H9 (cell line): ENCODE results near the gene SHISA8. TPM values are rescaled to one million over a fixed set of nuclear protein-coding genes. Genes with fewer than 3 reads are reported as not detected.

Experiments used
- DNase-seq: peaks from one replicate; pipeline ENCODE4 v3.0.0-alpha.2; 2017
- H2AFZ ChIP-seq: one replicate; pipeline ENCODE4 v1.6.1; 2013; ENCODE audit warnings: mild to moderate bottlenecking, low read length, control low read depth, moderate library complexity
- H2AK5ac ChIP-seq: 2 replicates; pipeline ENCODE4 v1.6.1; 2013; ENCODE audit warnings: low read length, control low read depth, mixed read lengths; ENCODE audit not compliant: insufficient read length
- H2BK120ac ChIP-seq: one replicate; pipeline ENCODE4 v1.6.1; 2013; ENCODE audit warnings: low read depth, mild to moderate bottlenecking, low read length, control low read depth, inconsistent platforms; ENCODE audit not compliant: poor library complexity, severe bottlenecking
- H2BK12ac ChIP-seq: 2 replicates; pipeline ENCODE4 v1.6.1; 2013; ENCODE audit warnings: low read length, control low read depth, mixed read lengths, low read depth; ENCODE audit not compliant: insufficient read length
- H2BK15ac ChIP-seq: 2 replicates; pipeline ENCODE4 v1.6.1; 2013; ENCODE audit warnings: low read depth, low read length, control low read depth
- H2BK20ac ChIP-seq: one replicate; pipeline ENCODE4 v1.6.1; 2013; ENCODE audit warnings: low read depth, mild to moderate bottlenecking, low read length, control low read depth, inconsistent platforms; ENCODE audit not compliant: poor library complexity, severe bottlenecking
- H2BK5ac ChIP-seq: 2 replicates; pipeline ENCODE4 v1.6.1; 2013; ENCODE audit warnings: low read length, control low read depth, mixed read lengths; ENCODE audit not compliant: insufficient read length
- H3K14ac ChIP-seq: 2 replicates; pipeline ENCODE4 v1.6.1; 2013; ENCODE audit warnings: low read length, control low read depth; ENCODE audit not compliant: insufficient read depth
- H3K18ac ChIP-seq: 2 replicates; pipeline ENCODE4 v1.6.1; 2013; ENCODE audit warnings: low read depth, mild to moderate bottlenecking, mixed read lengths, low read length, control low read depth; ENCODE audit not compliant: insufficient read length
- H3K23ac ChIP-seq: 2 replicates; pipeline ENCODE4 v1.6.1; 2013; ENCODE audit warnings: low read length, control low read depth, mixed read lengths, low read depth; ENCODE audit not compliant: insufficient read length
- H3K23me2 ChIP-seq: 2 replicates; pipeline ENCODE4 v1.6.1; 2013; ENCODE audit warnings: low read depth, mild to moderate bottlenecking, mixed read lengths, low read length, control low read depth; ENCODE audit not compliant: insufficient read length, poor library complexity, severe bottlenecking
- H3K27ac ChIP-seq: 2 replicates; pipeline ENCODE4 v1.5.1; 2013; ENCODE audit warnings: low read length, control low read depth, mixed read lengths, low read depth; ENCODE audit not compliant: insufficient read length
- H3K27me3 ChIP-seq: 2 replicates; pipeline ENCODE4 v1.6.1; 2013; ENCODE audit warnings: low read length, control low read depth, inconsistent platforms; ENCODE audit not compliant: insufficient read depth
- H3K4ac ChIP-seq: 2 replicates; pipeline ENCODE4 v1.6.1; 2013; ENCODE audit warnings: low read depth, mild to moderate bottlenecking, control low read depth, inconsistent platforms, low read length, moderate library complexity
- H3K4me1 ChIP-seq: 2 replicates; pipeline ENCODE4 v1.6.1; 2013; ENCODE audit warnings: low read length, control low read depth, inconsistent platforms; ENCODE audit not compliant: insufficient read depth
- H3K4me2 ChIP-seq: 2 replicates; pipeline ENCODE4 v1.6.1; 2013; ENCODE audit warnings: low read length, control low read depth, mixed read lengths; ENCODE audit not compliant: insufficient read length, insufficient read depth
- H3K56ac ChIP-seq: 2 replicates; pipeline ENCODE4 v1.6.1; 2013; ENCODE audit warnings: low read depth, mild to moderate bottlenecking, mixed read lengths, low read length, control low read depth; ENCODE audit not compliant: insufficient read length
- H3K79me1 ChIP-seq: 2 replicates; pipeline ENCODE4 v1.6.1; 2013; ENCODE audit warnings: low read depth, mild to moderate bottlenecking, moderate library complexity, low read length, control low read depth, inconsistent platforms; ENCODE audit not compliant: insufficient read depth, poor library complexity, severe bottlenecking
- H3K79me2 ChIP-seq: 2 replicates; pipeline ENCODE4 v1.6.1; 2013; ENCODE audit warnings: low read length, control low read depth, inconsistent platforms; ENCODE audit not compliant: insufficient read depth
- H3K9ac ChIP-seq: 2 replicates; pipeline ENCODE4 v1.6.1; 2013; ENCODE audit warnings: low read length, control low read depth, mixed read lengths; ENCODE audit not compliant: insufficient read length; ENCODE audit errors: extremely low read depth
- H3K9me3 ChIP-seq: one replicate; pipeline ENCODE4 v1.6.1; 2013; ENCODE audit warnings: low read depth, low read length, inconsistent platforms; ENCODE audit not compliant: control insufficient read depth
- H3T11ph ChIP-seq: one replicate; pipeline ENCODE4 v1.6.1; 2013; ENCODE audit warnings: mild to moderate bottlenecking, low read length, control low read depth, inconsistent platforms
- H4K20me1 ChIP-seq: one replicate; pipeline ENCODE4 v1.6.1; 2013; ENCODE audit not compliant: control insufficient read depth, insufficient read length, insufficient read depth
- H4K5ac ChIP-seq: 2 replicates; pipeline ENCODE4 v1.6.1; 2013; ENCODE audit warnings: low read depth, mild to moderate bottlenecking, mixed read lengths, low read length, control low read depth; ENCODE audit not compliant: insufficient read length
- H4K8ac ChIP-seq: replicated peaks from 2 replicates; pipeline ENCODE4 v1.6.1; 2013; ENCODE audit warnings: low read length, control low read depth, mixed read lengths, low read depth; ENCODE audit not compliant: insufficient read length
- H4K91ac ChIP-seq: 2 replicates; pipeline ENCODE4 v1.6.1; 2013; ENCODE audit warnings: low read depth, mild to moderate bottlenecking, moderate library complexity, mixed read lengths, low read length, control low read depth; ENCODE audit not compliant: insufficient read length
- H3K27ac Mint-ChIP-seq, 3 experiments: 2 replicates in 2 of 3; 3 replicates in 1 of 3; pipeline ENCODE4 v1.8.0; 2020 to 2021; ENCODE audit warnings: mixed read lengths in 3 of 3, mild to moderate bottlenecking in 1 of 3, moderate library complexity in 1 of 3
- H3K27me3 Mint-ChIP-seq: 2 replicates; pipeline ENCODE4 v1.8.0; 2021; ENCODE audit warnings: low read depth, mild to moderate bottlenecking, moderate library complexity, mixed read lengths
- H3K36me3 Mint-ChIP-seq, 3 experiments: 2 replicates in 2 of 3; 3 replicates in 1 of 3; pipeline ENCODE4 v1.8.0; 2020 to 2021; ENCODE audit warnings: low read depth in 3 of 3, mixed read lengths in 3 of 3; ENCODE audit not compliant: insufficient read depth in 1 of 3
- H3K4me1 Mint-ChIP-seq, 2 experiments: 2 replicates each; pipeline ENCODE4 v1.8.0; 2020; ENCODE audit warnings: mixed read lengths in 2 of 2
- H3K4me3 Mint-ChIP-seq, 2 experiments: 2 replicates in 1 of 2; 3 replicates in 1 of 2; pipeline ENCODE4 v1.8.0; 2020 to 2021; ENCODE audit warnings: mild to moderate bottlenecking in 2 of 2, mixed read lengths in 2 of 2, moderate library complexity in 1 of 2
- H3K9me3 Mint-ChIP-seq, 2 experiments: 2 replicates in 1 of 2; 3 replicates in 1 of 2; pipeline ENCODE4 v1.8.0; 2020; ENCODE audit warnings: mild to moderate bottlenecking in 2 of 2, mixed read lengths in 2 of 2, moderate library complexity in 1 of 2
- CTCF ChIP-seq: fragments of 200-600 bp; sonication (generic); conservative IDR thresholded peaks from 3 replicates; pipeline ENCODE4 v1.8.0; 2021; ENCODE audit warnings: antibody characterized with exemption, mild to moderate bottlenecking
- WGBS: extraction: QIAGEN DNeasy Blood & Tissue Kit; methylation state at CpG from one replicate; pipeline ENCODE4 v1.1.7; 2013; ENCODE audit warnings: missing lambda C conversion rate, low lambda C conversion rate, mixed read lengths; ENCODE audit not compliant: insufficient read length; ENCODE audit errors: extremely low coverage; 5-methylcytosine and 5-hydroxymethylcytosine counted together
- total RNA-seq: library from RNA; stranded (reverse); gene quantifications from 2 replicates; pipeline ENCODE4 v1.2.1, GENCODE V29; 2021

The SHISA8 gene
- total RNA-seq, 1 experiment from 2014 or later: 1.4 TPM

- H3K4ac ChIP-seq: no peak overlapping the region
- H2BK15ac ChIP-seq: no peak overlapping the region
- no peaks in the 10 kb centered on the region for H3K79me2 ChIP-seq
- peaks cover 20 to 27% of the 10 kb centered on the region in 2 experiments for H3K4me1 Mint-ChIP-seq
- H3K27me3 Mint-ChIP-seq: peaks cover 64% of the 10 kb centered on the region
- H3K9me3 Mint-ChIP-seq: no peaks in the 10 kb centered on the region
- no peak overlapping the region for H4K5ac ChIP-seq
- no peak overlapping the region for H2AK5ac ChIP-seq
- no peak overlapping the region for H2BK12ac ChIP-seq
- H2AFZ ChIP-seq: no peak overlapping the region
- H2BK20ac ChIP-seq: no peak overlapping the region
- peaks cover 3 to 4% (median 3%) of the 10 kb centered on the region in 3 experiments; a peak in 4 of 7 replicates for H3K36me3 Mint-ChIP-seq
- no peak overlapping the region for H3K56ac ChIP-seq
- H3K4me3 Mint-ChIP-seq: peak overlapping the region in 1 of 2 experiments; percentile 67; a peak in 2 of 5 replicates
- no peak for DNase-seq
- no peak overlapping the region for H2BK5ac ChIP-seq
- no peak for TF ChIP-seq CTCF
- H4K8ac ChIP-seq: no peak overlapping the region
- peak overlapping the region in 1 of 3 experiments; percentile 24; a peak in 1 of 7 replicates for H3K27ac Mint-ChIP-seq
- no peaks in the 10 kb centered on the region for H4K20me1 ChIP-seq
- H3K23me2 ChIP-seq: peaks cover 4% of the 10 kb centered on the region
- H3K4me1 ChIP-seq: peaks cover 3% of the 10 kb centered on the region; the same call in 1 of the 2 replicates
- H3K14ac ChIP-seq: no peak overlapping the region
- H3K4me2 ChIP-seq: no peak overlapping the region
- no peak overlapping the region for H3T11ph ChIP-seq
- H2BK120ac ChIP-seq: no peak overlapping the region
- H3K79me1 ChIP-seq: no peaks in the 10 kb centered on the region
- peaks cover 11% of the 10 kb centered on the region for H3K27me3 ChIP-seq
- H3K9ac ChIP-seq: no peak overlapping the region
- H4K91ac ChIP-seq: no peak overlapping the region
- WGBS: no CpG with 5 or more reads among the region's 6 CpGs
- H3K27ac ChIP-seq: no peak overlapping the region
- H3K18ac ChIP-seq: no peak overlapping the region
- H3K23ac ChIP-seq: no peak overlapping the region
- H3K9me3 ChIP-seq: no peaks in the 10 kb centered on the region
Observed at GRCh38 chr22:41927813-41928212, 12.9 kb upstream of the SHISA8 start.
